OCI-LY3 (cell line): ENCODE measurements around the gene CCBE1.

Experiments
- H2AFZ ChIP-seq: fragments of 200-600, 300-600 bp; shearing (Covaris generic); 2 replicates; pipeline ENCODE4 v1.6.0; 2014; ENCODE audit warnings: antibody characterized with exemption, low read depth, low read length
- H3K27ac ChIP-seq: fragments of 200-600, 300-600 bp; sonication (generic); 2 replicates; pipeline ENCODE4 v1.5.1; 2014; ENCODE audit warnings: mild to moderate bottlenecking, low read length, moderate library complexity, mixed read lengths
- H3K27me3 ChIP-seq: fragments of 200-600, 300-600 bp; sonication (generic); 2 replicates; pipeline ENCODE4 v1.6.1; 2014; ENCODE audit warnings: low read depth, low read length, mixed read lengths
- H3K36me3 ChIP-seq: fragments of 200-600, 300-600 bp; sonication (generic); replicated peaks from 2 replicates; pipeline ENCODE3; 2014; ENCODE audit warnings: low read depth, low read length, mixed read lengths
- H3K4me1 ChIP-seq: fragments of 300-600, 200-600 bp; sonication (generic); 2 replicates; pipeline ENCODE4 v1.6.1; 2014; ENCODE audit warnings: low read length, mixed read lengths
- H3K4me2 ChIP-seq: fragments of 200-600, 300-600 bp; sonication (generic); 2 replicates; pipeline ENCODE4 v1.6.1; 2014; ENCODE audit warnings: low read length, mixed read lengths
- H3K4me3 ChIP-seq: fragments of 300-600, 200-600 bp; sonication (generic); 2 replicates; pipeline ENCODE4 v1.5.1; 2014; ENCODE audit warnings: antibody characterized with exemption, mild to moderate bottlenecking, low read length, moderate library complexity
- H3K79me2 ChIP-seq: fragments of 300-600, 200-600 bp; shearing (Covaris generic); 2 replicates; pipeline ENCODE4 v1.6.1; 2014; ENCODE audit warnings: mild to moderate bottlenecking, low read length, mixed read lengths
- H3K9ac ChIP-seq: fragments of 300-600, 200-600 bp; shearing (Covaris generic); 2 replicates; pipeline ENCODE4 v1.6.0; 2014; ENCODE audit warnings: mild to moderate bottlenecking, low read length, moderate library complexity
- H3K9me3 ChIP-seq: fragments of 200-600, 300-600 bp; shearing (Covaris generic); 2 replicates; pipeline ENCODE4 v1.6.1; 2014; ENCODE audit warnings: low read length, mixed read lengths; ENCODE audit not compliant: insufficient read depth
- H4K20me1 ChIP-seq: fragments of 200-600, 300-600 bp; sonication (generic); 2 replicates; pipeline ENCODE4 v1.6.1; 2016; ENCODE audit warnings: low read length, mixed read lengths; ENCODE audit not compliant: insufficient read depth
- CTCF ChIP-seq: fragments of 200-600, 300-600 bp; sonication (generic); IDR thresholded peaks from 2 replicates; pipeline ENCODE4 v1.5.1; 2014; ENCODE audit warnings: antibody characterized with exemption, low read length, low read depth
- EZH2phosphoT487 ChIP-seq: fragments of 200-600 bp; shearing (Covaris generic); IDR thresholded peaks from 2 replicates; pipeline ENCODE4 v1.6.1; 2018; ENCODE audit warnings: antibody characterized with exemption, mixed run types, low read depth

CCBE1 gene

GRCh38 chr18:59735269-59735860 is 38.1 kb upstream of the CCBE1 start:
- Histone ChIP-seq H3K4me1 (no peaks in the 10 kb centered on the region), H2AFZ (no peak overlapping the region), H3K79me2 (no peaks in the 10 kb centered on the region), H3K9ac (no peak overlapping the region), H4K20me1 (no peaks in the 10 kb centered on the region), H3K9me3 (no peaks in the 10 kb centered on the region), H3K27me3 (peaks cover 20% of the 10 kb centered on the region), H3K36me3 (no peaks in the 10 kb centered on the region), H3K4me3 (no peak overlapping the region), H3K4me2 (no peak overlapping the region), H3K27ac (no peak overlapping the region)
- no peak for TF ChIP-seq EZH2phosphoT487
- TF ChIP-seq CTCF = no peak

GRCh38 chr18:59733421-59733820 is 36.2 kb upstream of the CCBE1 start:
- H3K27me3 ChIP-seq = peaks cover 20% of the 10 kb centered on the region; the same call in 1 of the 2 replicates
- no peaks in the 10 kb centered on the region for H4K20me1 ChIP-seq
- no peaks in the 10 kb centered on the region for H3K79me2 ChIP-seq
- H3K4me3 ChIP-seq = no peak overlapping the region
- H3K9me3 ChIP-seq = no peaks in the 10 kb centered on the region
- H3K4me2 ChIP-seq = no peak overlapping the region
- H3K4me1 ChIP-seq = no peaks in the 10 kb centered on the region
- H2AFZ ChIP-seq = no peak overlapping the region
- H3K9ac ChIP-seq = no peak overlapping the region
- H3K27ac ChIP-seq = no peak overlapping the region
- no peaks in the 10 kb centered on the region for H3K36me3 ChIP-seq
- no peak for TF ChIP-seq CTCF
- TF ChIP-seq EZH2phosphoT487 = no peak

GRCh38 chr18:59730896-59731295 is 33.7 kb upstream of the CCBE1 start:
- Histone ChIP-seq H3K27me3 (peaks cover 20% of the 10 kb centered on the region; the same call in 1 of the 2 replicates), H3K9ac (no peak overlapping the region), H3K4me1 (no peaks in the 10 kb centered on the region), H3K4me3 (no peak overlapping the region), H3K36me3 (no peaks in the 10 kb centered on the region), H3K27ac (no peak overlapping the region), H2AFZ (no peak overlapping the region), H3K4me2 (no peak overlapping the region), H4K20me1 (no peaks in the 10 kb centered on the region), H3K9me3 (no peaks in the 10 kb centered on the region), H3K79me2 (no peaks in the 10 kb centered on the region)
- TF ChIP-seq EZH2phosphoT487 (no peak), CTCF (no peak)

GRCh38 chr18:59729781-59730180 is 32.6 kb upstream of the CCBE1 start:
- Histone ChIP-seq H3K9ac (no peak overlapping the region), H3K27me3 (peaks cover 26% of the 10 kb centered on the region; the same call in 1 of the 2 replicates), H3K9me3 (no peaks in the 10 kb centered on the region), H3K4me3 (no peak overlapping the region), H4K20me1 (no peaks in the 10 kb centered on the region), H3K36me3 (no peaks in the 10 kb centered on the region), H3K4me1 (no peaks in the 10 kb centered on the region), H3K4me2 (no peak overlapping the region), H3K79me2 (no peaks in the 10 kb centered on the region), H3K27ac (no peak overlapping the region), H2AFZ (no peak overlapping the region)
- no peak for TF ChIP-seq EZH2phosphoT487
- TF ChIP-seq CTCF = no peak
